Neuronal stem cell (in vitro differentiated cells): ENCODE data around the gene USP10.

ENCODE experiments used
- DNase-seq: peaks from one replicate; pipeline ENCODE4 v3.0.0-alpha.2; 2013; ENCODE audit warnings: low spot score
- H2AFZ ChIP-seq: one replicate; pipeline ENCODE4 v1.6.1; 2013; ENCODE audit warnings: mild to moderate bottlenecking, low read length, inconsistent platforms
- H2AK5ac ChIP-seq: 2 replicates; pipeline ENCODE4 v1.6.1; 2013; ENCODE audit warnings: low read depth, mild to moderate bottlenecking, inconsistent platforms, low read length, moderate library complexity, mixed read lengths
- H2BK120ac ChIP-seq: 2 replicates; pipeline ENCODE4 v1.6.1; 2013; ENCODE audit warnings: low read depth, mild to moderate bottlenecking, inconsistent platforms, low read length, moderate library complexity, mixed read lengths
- H2BK12ac ChIP-seq: one replicate; pipeline ENCODE4 v1.6.1; 2013; ENCODE audit warnings: low read length, inconsistent platforms
- H2BK15ac ChIP-seq: 2 replicates; pipeline ENCODE4 v1.6.1; 2013; ENCODE audit warnings: mild to moderate bottlenecking, low read length, inconsistent platforms, mixed read lengths
- H2BK5ac ChIP-seq: one replicate; pipeline ENCODE4 v1.6.1; 2013; ENCODE audit warnings: inconsistent platforms, mild to moderate bottlenecking, low read length, moderate library complexity
- H3K14ac ChIP-seq: one replicate; pipeline ENCODE4 v1.6.1; 2013; ENCODE audit warnings: low read length, inconsistent platforms
- H3K18ac ChIP-seq: 2 replicates; pipeline ENCODE4 v1.6.1; 2013; ENCODE audit warnings: low read length, inconsistent platforms
- H3K23ac ChIP-seq: 2 replicates; pipeline ENCODE4 v1.6.1; 2013; ENCODE audit warnings: low read depth, mild to moderate bottlenecking, mixed read lengths, low read length, inconsistent platforms; ENCODE audit not compliant: poor library complexity
- H3K27ac ChIP-seq: replicated peaks from 3 replicates; pipeline ENCODE4 v1.5.1; 2013; ENCODE audit warnings: low read length, inconsistent platforms
- H3K27me3 ChIP-seq, 3 experiments: 2 replicates each; pipeline ENCODE4 v1.6.1; 2013; ENCODE audit warnings: low read length in 3 of 3, mild to moderate bottlenecking in 2 of 3, inconsistent platforms in 1 of 3, low read depth in 1 of 3, mixed read lengths in 1 of 3, moderate library complexity in 1 of 3; ENCODE audit not compliant: control insufficient read depth in 3 of 3, insufficient read depth in 3 of 3
- H3K36me3 ChIP-seq, 2 donors: replicated peaks in 1 of 2; 2 replicates each; pipeline ENCODE4 v1.6.1; 2013; ENCODE audit warnings: low read length in 2 of 2; ENCODE audit not compliant: control insufficient read depth in 2 of 2, insufficient read depth in 2 of 2
- H3K4ac ChIP-seq: 2 replicates; pipeline ENCODE4 v1.6.1; 2013; ENCODE audit warnings: inconsistent platforms, mild to moderate bottlenecking, low read length, moderate library complexity
- H3K4me1 ChIP-seq, 2 donors: 1 replicate in 1 of 2; 2 replicates in 1 of 2; pipeline ENCODE4 v1.6.1; 2013; ENCODE audit warnings: low read length in 2 of 2, low read depth in 1 of 2; ENCODE audit not compliant: control insufficient read depth in 2 of 2, insufficient read depth in 1 of 2
- H3K4me2 ChIP-seq: one replicate; pipeline ENCODE4 v1.6.1; 2013; ENCODE audit warnings: mild to moderate bottlenecking, low read length, inconsistent platforms; ENCODE audit not compliant: insufficient read depth, poor library complexity, severe bottlenecking
- H3K4me3 ChIP-seq, 2 donors: 2 replicates each; pipeline ENCODE4 v1.5.1; 2013; ENCODE audit warnings: low read length in 2 of 2, mild to moderate bottlenecking in 2 of 2, inconsistent platforms in 1 of 2, moderate library complexity in 1 of 2
- H3K79me1 ChIP-seq: one replicate; pipeline ENCODE4 v1.6.1; 2013; ENCODE audit warnings: low read depth, mild to moderate bottlenecking, inconsistent platforms, low read length, moderate library complexity
- H3K9ac ChIP-seq: one replicate; pipeline ENCODE4 v1.6.1; 2013; ENCODE audit warnings: mild to moderate bottlenecking, low read depth, low read length, inconsistent platforms; ENCODE audit not compliant: poor library complexity
- H3K9me3 ChIP-seq, 2 donors: replicated peaks in 1 of 2; 2 replicates each; pipeline versions ENCODE3 to v1.6.1; 2013; ENCODE audit warnings: low read length in 2 of 2, mild to moderate bottlenecking in 2 of 2, inconsistent platforms in 1 of 2, low read depth in 1 of 2, mixed read lengths in 1 of 2, moderate library complexity in 1 of 2; ENCODE audit not compliant: control insufficient read depth in 2 of 2, insufficient read depth in 1 of 2
- H4K8ac ChIP-seq: one replicate; pipeline ENCODE4 v1.6.1; 2013; ENCODE audit warnings: low read depth, mild to moderate bottlenecking, inconsistent platforms, low read length, moderate library complexity
- H4K91ac ChIP-seq: one replicate; pipeline ENCODE4 v1.6.1; 2013; ENCODE audit warnings: low read length, low read depth, mild to moderate bottlenecking, inconsistent platforms; ENCODE audit not compliant: poor library complexity
- WGBS, 2 donors: extraction: QIAGEN DNeasy Blood & Tissue Kit; methylation state at CpG; one replicate each; pipeline ENCODE4 v1.1.7; 2013; ENCODE audit warnings: missing lambda C conversion rate in 2 of 2, mixed read lengths in 1 of 2; ENCODE audit not compliant: insufficient read length in 2 of 2, insufficient replicate concordance in 1 of 2; ENCODE audit errors: extremely low coverage in 2 of 2; 5-methylcytosine and 5-hydroxymethylcytosine counted together

The USP10 gene

DNA sequence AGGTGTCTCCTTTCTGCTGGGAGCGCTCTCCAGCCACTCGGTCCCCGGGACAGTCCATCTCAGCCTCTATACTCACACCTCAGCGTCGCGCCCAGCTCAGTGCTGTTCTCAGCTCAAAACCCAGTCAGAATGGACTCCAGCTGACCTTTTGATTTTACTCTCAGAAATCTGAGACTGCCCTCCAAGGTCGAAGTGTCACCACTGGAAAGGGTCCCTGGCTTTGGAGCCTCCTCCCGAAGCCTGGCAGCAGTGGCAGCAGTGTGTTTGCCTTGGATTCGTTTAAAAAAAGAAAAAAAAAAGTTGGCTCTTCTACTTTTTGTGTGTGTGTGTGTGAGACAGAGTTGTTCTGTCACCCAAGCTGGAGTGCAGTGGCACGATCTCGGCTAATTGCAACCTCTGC is 41.1 kb upstream of the USP10 start:
- no CpG with 5 or more reads among the region's 11 CpGs for WGBS, 2 donors
- H4K91ac ChIP-seq: no peak overlapping the region
- H4K8ac ChIP-seq: no peak overlapping the region
- H3K4me2 ChIP-seq: no peak overlapping the region
- no peak overlapping the region for H3K9ac ChIP-seq
- H2BK12ac ChIP-seq: no peak overlapping the region
- DNase-seq: no peak
- peaks cover 0 to 1% of the 10 kb centered on the region in 2 donors for H3K9me3 ChIP-seq
- no peak overlapping the region for H2BK5ac ChIP-seq
- H3K27me3 ChIP-seq: no peaks in the 10 kb centered on the region
- H3K18ac ChIP-seq: no peak overlapping the region
- H3K79me1 ChIP-seq: peaks cover 2% of the 10 kb centered on the region
- no peak overlapping the region for H3K14ac ChIP-seq
- H3K4me1 ChIP-seq: no peaks in the 10 kb centered on the region
- no peak overlapping the region for H3K4me3 ChIP-seq
- H2AK5ac ChIP-seq: no peak overlapping the region
- H2BK15ac ChIP-seq: no peak overlapping the region
- no peak overlapping the region for H3K4ac ChIP-seq
- H3K27ac ChIP-seq: no peak overlapping the region
- H3K36me3 ChIP-seq: peaks cover 18 to 73% of the 10 kb centered on the region in 2 donors
- H2AFZ ChIP-seq: no peak overlapping the region
- no peak overlapping the region for H2BK120ac ChIP-seq
- H3K23ac ChIP-seq: no peak overlapping the region

DNA sequence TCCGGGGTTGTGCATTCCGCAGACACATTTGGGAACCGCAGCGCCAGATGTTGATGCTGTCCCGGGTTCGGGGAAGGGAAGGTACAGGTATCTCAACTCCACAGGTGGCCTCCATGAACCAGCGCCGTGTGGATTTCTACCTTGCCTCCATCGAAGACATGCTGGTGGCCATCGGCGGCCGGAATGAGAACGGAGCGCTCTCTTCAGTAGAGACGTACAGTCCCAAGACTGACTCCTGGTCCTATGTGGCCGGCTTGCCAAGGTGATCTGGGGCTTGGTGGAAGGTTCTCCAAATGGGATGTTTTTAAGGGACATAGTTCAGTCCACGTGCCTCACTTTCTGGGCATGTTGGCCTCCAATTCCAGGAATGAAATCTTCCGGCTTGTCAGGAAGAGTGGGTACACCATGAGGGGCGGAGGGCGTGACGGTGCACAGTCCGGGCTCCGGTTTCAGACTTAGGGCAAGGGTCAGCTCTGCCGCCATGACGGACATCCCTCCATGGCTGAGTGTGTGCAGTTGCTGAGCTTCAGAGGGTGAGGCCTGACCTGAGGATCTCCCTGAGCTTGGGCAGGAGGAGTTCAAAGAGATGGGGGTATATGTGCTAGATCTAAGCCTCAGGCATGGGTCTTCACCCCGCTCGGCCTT is 40.0 kb upstream of the USP10 start:
- Histone ChIP-seq H3K4me2 (no peak overlapping the region), H2AK5ac (no peak overlapping the region), H2BK15ac (no peak overlapping the region), H3K9me3 (peaks cover 0 to 1% of the 10 kb centered on the region in 2 donors), H2AFZ (no peak overlapping the region), H3K4me1 (no peaks in the 10 kb centered on the region), H3K14ac (no peak overlapping the region), H3K79me1 (peaks cover 2% of the 10 kb centered on the region), H2BK120ac (no peak overlapping the region), H3K27ac (no peak overlapping the region), H3K9ac (no peak overlapping the region), H4K91ac (no peak overlapping the region), H3K18ac (no peak overlapping the region), H3K4me3 (no peak overlapping the region), H3K23ac (no peak overlapping the region), H3K36me3 (peaks cover 18 to 80% of the 10 kb centered on the region in 2 donors), H2BK12ac (no peak overlapping the region), H2BK5ac (no peak overlapping the region), H3K27me3 (no peaks in the 10 kb centered on the region), H3K4ac (no peak overlapping the region), H4K8ac (no peak overlapping the region)
- DNase-seq: no peak
- no CpG with 5 or more reads among the region's 27 CpGs for WGBS, 2 donors

DNA sequence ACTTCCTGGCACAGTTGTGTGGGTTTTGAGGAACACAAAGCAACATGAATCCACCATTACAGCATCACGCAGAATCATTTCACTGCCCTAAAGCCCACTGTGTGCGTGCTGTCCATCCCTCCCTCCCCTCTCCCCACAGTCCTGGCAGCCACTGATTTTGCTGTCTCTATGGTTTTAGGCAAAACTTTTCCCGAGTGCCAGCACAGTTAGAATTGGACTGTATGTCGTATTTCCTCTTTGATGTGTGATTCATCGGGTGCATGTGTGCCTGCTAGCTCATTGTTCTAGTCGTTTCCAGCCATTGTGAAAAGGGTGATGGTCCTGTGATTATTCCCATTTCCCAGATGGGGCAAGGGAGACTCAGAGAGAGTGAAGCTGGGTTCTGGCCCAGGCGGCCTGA is 38.8 kb upstream of the USP10 start:
- Histone ChIP-seq H3K4me2 (no peak overlapping the region), H2BK5ac (no peak overlapping the region), H3K79me1 (peaks cover 2% of the 10 kb centered on the region), H3K4ac (no peak overlapping the region), H2BK12ac (no peak overlapping the region), H3K14ac (no peak overlapping the region), H2AFZ (no peak overlapping the region), H2AK5ac (no peak overlapping the region), H3K4me3 (no peak overlapping the region), H3K9me3 (no peaks in the 10 kb centered on the region), H3K27me3 (no peaks in the 10 kb centered on the region), H4K91ac (no peak overlapping the region), H2BK15ac (no peak overlapping the region), H3K4me1 (no peaks in the 10 kb centered on the region), H3K27ac (no peak overlapping the region), H4K8ac (no peak overlapping the region), H3K18ac (no peak overlapping the region), H3K36me3 (peaks cover 18 to 90% of the 10 kb centered on the region in 2 donors), H3K23ac (no peak overlapping the region), H3K9ac (no peak overlapping the region), H2BK120ac (no peak overlapping the region)
- no peak for DNase-seq
- WGBS, 2 donors: no CpG with 5 or more reads among the region's 7 CpGs

DNA sequence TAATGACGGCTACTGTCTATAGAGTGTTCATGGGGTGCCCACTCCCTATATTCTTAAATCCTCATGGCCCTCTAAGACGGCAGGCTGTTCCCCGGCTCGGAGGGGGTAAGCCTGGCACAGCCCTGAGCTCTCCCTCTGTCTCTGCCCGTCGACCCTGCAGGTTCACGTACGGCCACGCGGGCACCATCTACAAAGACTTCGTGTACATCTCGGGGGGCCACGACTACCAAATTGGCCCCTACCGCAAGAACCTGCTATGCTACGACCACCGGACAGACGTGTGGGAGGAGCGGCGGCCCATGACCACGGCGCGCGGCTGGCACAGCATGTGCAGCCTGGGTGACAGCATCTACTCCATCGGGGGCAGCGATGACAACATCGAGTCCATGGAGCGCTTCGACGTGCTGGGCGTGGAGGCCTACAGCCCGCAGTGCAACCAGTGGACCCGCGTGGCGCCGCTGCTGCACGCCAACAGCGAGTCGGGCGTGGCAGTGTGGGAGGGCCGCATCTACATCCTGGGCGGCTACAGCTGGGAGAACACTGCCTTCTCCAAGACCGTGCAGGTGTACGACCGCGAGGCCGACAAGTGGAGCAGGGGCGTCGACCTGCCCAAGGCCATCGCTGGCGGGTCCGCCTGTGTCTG is 38.3 kb upstream of the USP10 start:
- no peak overlapping the region for H3K18ac ChIP-seq
- no CpG with 5 or more reads among the region's 51 CpGs for WGBS, 2 donors
- H3K27me3 ChIP-seq: no peaks in the 10 kb centered on the region
- no peak overlapping the region for H2BK120ac ChIP-seq
- no peak overlapping the region for H4K91ac ChIP-seq
- H2BK12ac ChIP-seq: no peak overlapping the region
- no peak overlapping the region for H3K27ac ChIP-seq
- H2BK15ac ChIP-seq: no peak overlapping the region
- H3K9ac ChIP-seq: peak overlapping the region; percentile 76
- H3K79me1 ChIP-seq: peaks cover 2% of the 10 kb centered on the region
- no peak overlapping the region for H4K8ac ChIP-seq
- no peak overlapping the region for H2AFZ ChIP-seq
- H2AK5ac ChIP-seq: no peak overlapping the region
- H3K14ac ChIP-seq: no peak overlapping the region
- no peak for DNase-seq
- H3K36me3 ChIP-seq: peaks cover 18 to 91% of the 10 kb centered on the region in 2 donors
- H3K4me3 ChIP-seq: peak overlapping the region in 1 of 2 donors; percentile 48
- no peak overlapping the region for H3K4ac ChIP-seq
- H3K4me1 ChIP-seq: no peaks in the 10 kb centered on the region
- no peak overlapping the region for H2BK5ac ChIP-seq
- H3K23ac ChIP-seq: peak overlapping the region; percentile 87
- H3K4me2 ChIP-seq: no peak overlapping the region
- no peaks in the 10 kb centered on the region for H3K9me3 ChIP-seq
